ENCODE results near the gene HSF5. TPM values are rescaled to one million over a fixed set of nuclear protein-coding genes. Genes with fewer than 3 reads are reported as not detected.

HSF5 gene
- total RNA-seq, 1 experiment from 2014 or later: 0.07 TPM

GRCh38 chr17:58412064-58412703 lies 76.0 kb downstream of the HSF5 start:
- Mint-ChIP-seq H3K27ac (ENCODE audit: unreplicated experiment) (no peak overlapping the region), H3K9me3 (ENCODE audit: low read depth, unreplicated experiment) (no peaks in the 10 kb centered on the region), H3K36me3 (ENCODE audit: insufficient read depth, unreplicated experiment) (peaks cover 7% of the 10 kb centered on the region), H3K4me3 (ENCODE audit: low read depth, unreplicated experiment) (no peak overlapping the region), H3K4me1 (ENCODE audit: low read depth, unreplicated experiment) (peaks cover 25% of the 10 kb centered on the region), H3K27me3 (ENCODE audit: unreplicated experiment) (no peaks in the 10 kb centered on the region)
- no peak for DNase-seq
- no TSS peak for BruUV-seq (replicated peaks)
- TF ChIP-seq CTCF (IDR thresholded peaks at IDR 0.05; ENCODE audit: unreplicated experiment): no peak
- intact Hi-C loops (cut with micrococcal nuclease; ENCODE audit: unreplicated experiment): no loop called here
- CTCF ChIA-PET: interaction anchor here (1.5 kb wide), 1 partner anchor 32 kb away, joined by 3 read pairs; no protein-coding TSS in a partner anchor

GRCh38 chr17:58411408-58411894 lies 76.8 kb downstream of the HSF5 start:
- intact Hi-C loops (cut with micrococcal nuclease; ENCODE audit: unreplicated experiment): no loop called here
- Mint-ChIP-seq H3K36me3 (ENCODE audit: insufficient read depth, unreplicated experiment) (peaks cover 5% of the 10 kb centered on the region), H3K9me3 (ENCODE audit: low read depth, unreplicated experiment) (no peaks in the 10 kb centered on the region), H3K27ac (ENCODE audit: unreplicated experiment) (no peak overlapping the region), H3K4me3 (ENCODE audit: low read depth, unreplicated experiment) (no peak overlapping the region), H3K27me3 (ENCODE audit: unreplicated experiment) (no peaks in the 10 kb centered on the region), H3K4me1 (ENCODE audit: low read depth, unreplicated experiment) (peaks cover 25% of the 10 kb centered on the region)
- CTCF ChIA-PET: no interaction called here
- no TSS peak for BruUV-seq (replicated peaks)
- DNase-seq: no peak
- no peak for TF ChIP-seq CTCF (IDR thresholded peaks at IDR 0.05; ENCODE audit: unreplicated experiment)

GRCh38 chr17:58410714-58411407 lies 77.3 kb downstream of the HSF5 start:
- peaks cover 5% of the 10 kb centered on the region for H3K36me3 Mint-ChIP-seq (ENCODE audit: insufficient read depth, unreplicated experiment)
- no peak for TF ChIP-seq CTCF (IDR thresholded peaks at IDR 0.05; ENCODE audit: unreplicated experiment)
- no peak overlapping the region for H3K27ac Mint-ChIP-seq (ENCODE audit: unreplicated experiment)
- no peaks in the 10 kb centered on the region for H3K27me3 Mint-ChIP-seq (ENCODE audit: unreplicated experiment)
- intact Hi-C loops (cut with micrococcal nuclease; ENCODE audit: unreplicated experiment): no loop called here
- peaks cover 21% of the 10 kb centered on the region for H3K4me1 Mint-ChIP-seq (ENCODE audit: low read depth, unreplicated experiment)
- H3K9me3 Mint-ChIP-seq (ENCODE audit: low read depth, unreplicated experiment): no peaks in the 10 kb centered on the region
- no TSS peak for BruUV-seq (replicated peaks)
- H3K4me3 Mint-ChIP-seq (ENCODE audit: low read depth, unreplicated experiment): no peak overlapping the region
- CTCF ChIA-PET: no interaction called here
- DNase-seq: no peak

- Mint-ChIP-seq H3K36me3 (ENCODE audit: insufficient read depth, unreplicated experiment) (no peaks in the 10 kb centered on the region), H3K4me3 (ENCODE audit: low read depth, unreplicated experiment) (no peak overlapping the region), H3K9me3 (ENCODE audit: low read depth, unreplicated experiment) (no peaks in the 10 kb centered on the region), H3K4me1 (ENCODE audit: low read depth, unreplicated experiment) (peaks cover 13% of the 10 kb centered on the region), H3K27ac (ENCODE audit: unreplicated experiment) (no peak overlapping the region), H3K27me3 (ENCODE audit: unreplicated experiment) (no peaks in the 10 kb centered on the region)
- no TSS peak for BruUV-seq (replicated peaks)
- no peak for DNase-seq
- TF ChIP-seq CTCF (IDR thresholded peaks at IDR 0.05; ENCODE audit: unreplicated experiment): no peak
- CTCF ChIA-PET: no interaction called here
- intact Hi-C loops (cut with micrococcal nuclease; ENCODE audit: unreplicated experiment): no loop called here
These were observed 78.8 kb downstream of the HSF5 start for GRCh38 chr17:58409432-58409831.

Data from Calu3 (cell line).